ENCODE data around the gene GRB14.

GRCh38 chr2:164569378-164569777 lies 51.9 kb downstream of the GRB14 start:
- TF ChIP-seq, protein P1, sequence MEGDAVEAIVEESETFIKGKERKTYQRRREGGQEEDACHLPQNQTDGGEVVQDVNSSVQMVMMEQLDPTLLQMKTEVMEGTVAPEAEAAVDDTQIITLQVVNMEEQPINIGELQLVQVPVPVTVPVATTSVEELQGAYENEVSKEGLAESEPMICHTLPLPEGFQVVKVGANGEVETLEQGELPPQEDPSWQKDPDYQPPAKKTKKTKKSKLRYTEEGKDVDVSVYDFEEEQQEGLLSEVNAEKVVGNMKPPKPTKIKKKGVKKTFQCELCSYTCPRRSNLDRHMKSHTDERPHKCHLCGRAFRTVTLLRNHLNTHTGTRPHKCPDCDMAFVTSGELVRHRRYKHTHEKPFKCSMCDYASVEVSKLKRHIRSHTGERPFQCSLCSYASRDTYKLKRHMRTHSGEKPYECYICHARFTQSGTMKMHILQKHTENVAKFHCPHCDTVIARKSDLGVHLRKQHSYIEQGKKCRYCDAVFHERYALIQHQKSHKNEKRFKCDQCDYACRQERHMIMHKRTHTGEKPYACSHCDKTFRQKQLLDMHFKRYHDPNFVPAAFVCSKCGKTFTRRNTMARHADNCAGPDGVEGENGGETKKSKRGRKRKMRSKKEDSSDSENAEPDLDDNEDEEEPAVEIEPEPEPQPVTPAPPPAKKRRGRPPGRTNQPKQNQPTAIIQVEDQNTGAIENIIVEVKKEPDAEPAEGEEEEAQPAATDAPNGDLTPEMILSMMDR (IDR thresholded peaks at IDR 0.05), result no peak
- TF ChIP-seq POLR2A (IDR thresholded peaks at IDR 0.05), result no peak
- TF ChIP-seq EP300 (IDR thresholded peaks at IDR 0.05), result no peak

Measured in tibial nerve (tissue), 4 donors.